ENCODE results near the gene SLC19A1.

Gene SLC19A1

GRCh38 chr21:45466330-45467220, 75.7 kb downstream of the SLC19A1 start:
- Histone ChIP-seq H3K4me1 (no peaks in the 10 kb centered on the region), H3K4me3 (ENCODE audit: low read depth, low read length) (no peak overlapping the region)

GRCh38 chr21:45465611-45466329, 76.5 kb downstream of the SLC19A1 start:
- Histone ChIP-seq H3K9ac (no peak overlapping the region), H3K4me1 (no peaks in the 10 kb centered on the region), H3K36me3 (ENCODE audit: control insufficient read depth, insufficient read depth, low read length) (no peaks in the 10 kb centered on the region), H3K79me2 (no peaks in the 10 kb centered on the region), H3K27ac (no peak overlapping the region), H3K27me3 (ENCODE audit: control insufficient read depth, insufficient read depth, low read length) (no peaks in the 10 kb centered on the region), H2AFZ (no peak overlapping the region), H3K4me3 (ENCODE audit: low read depth, low read length) (no peak overlapping the region), H3K4me2 (ENCODE audit: low read length) (no peak overlapping the region), H3K9me3 (ENCODE audit: control insufficient read depth, low read length) (no peaks in the 10 kb centered on the region)
- no peak for TF ChIP-seq CTCF (IDR thresholded peaks at IDR 0.05)

More at GRCh38 chr21:45466330-45467220, 75.7 kb downstream of the SLC19A1 start:
- TF ChIP-seq CTCF (IDR thresholded peaks at IDR 0.05), result no peak
- no peak overlapping the region for H3K9ac ChIP-seq
- H3K27ac ChIP-seq, result no peak overlapping the region
- no peak overlapping the region for H3K4me2 ChIP-seq (ENCODE audit: low read length)
- no peaks in the 10 kb centered on the region for H3K9me3 ChIP-seq (ENCODE audit: control insufficient read depth, low read length)
- H3K79me2 ChIP-seq, result no peaks in the 10 kb centered on the region
- no peaks in the 10 kb centered on the region for H3K27me3 ChIP-seq (ENCODE audit: control insufficient read depth, insufficient read depth, low read length)
- H3K36me3 ChIP-seq (ENCODE audit: control insufficient read depth, insufficient read depth, low read length), result no peaks in the 10 kb centered on the region
- H2AFZ ChIP-seq, result no peak overlapping the region

GRCh38 chr21:45465105-45465504, 77.1 kb downstream of the SLC19A1 start:
- no peak overlapping the region for H3K27ac ChIP-seq
- no peak overlapping the region for H3K4me2 ChIP-seq (ENCODE audit: low read length)
- no peaks in the 10 kb centered on the region for H3K4me1 ChIP-seq
- no peak overlapping the region for H3K4me3 ChIP-seq (ENCODE audit: low read depth, low read length)
- H3K27me3 ChIP-seq (ENCODE audit: control insufficient read depth, insufficient read depth, low read length), result no peaks in the 10 kb centered on the region
- H3K36me3 ChIP-seq (ENCODE audit: control insufficient read depth, insufficient read depth, low read length), result no peaks in the 10 kb centered on the region
- H2AFZ ChIP-seq, result no peak overlapping the region
- TF ChIP-seq CTCF (IDR thresholded peaks at IDR 0.05), result no peak
- no peak overlapping the region for H3K9ac ChIP-seq
- H3K9me3 ChIP-seq (ENCODE audit: control insufficient read depth, low read length), result no peaks in the 10 kb centered on the region
- H3K79me2 ChIP-seq, result no peaks in the 10 kb centered on the region

GRCh38 chr21:45464309-45464708, 77.9 kb downstream of the SLC19A1 start:
- no peaks in the 10 kb centered on the region for H3K79me2 ChIP-seq
- H3K27me3 ChIP-seq (ENCODE audit: control insufficient read depth, insufficient read depth, low read length), result no peaks in the 10 kb centered on the region
- no peak for TF ChIP-seq CTCF (IDR thresholded peaks at IDR 0.05)
- no peaks in the 10 kb centered on the region for H3K4me1 ChIP-seq
- H3K36me3 ChIP-seq (ENCODE audit: control insufficient read depth, insufficient read depth, low read length), result no peaks in the 10 kb centered on the region
- no peak overlapping the region for H3K4me3 ChIP-seq (ENCODE audit: low read depth, low read length)
- H3K9me3 ChIP-seq (ENCODE audit: control insufficient read depth, low read length), result no peaks in the 10 kb centered on the region
- no peak overlapping the region for H3K4me2 ChIP-seq (ENCODE audit: low read length)
- no peak overlapping the region for H3K27ac ChIP-seq
- H2AFZ ChIP-seq, result no peak overlapping the region
- no peak overlapping the region for H3K9ac ChIP-seq
